GM19452 (cell line): ENCODE results near the gene MPC2.
"Not testable (repeated sequence)": the region's sequence is repeated elsewhere in the genome, so short reads cannot be mapped to it uniquely, and the experiment has no call there.

ENCODE experiments used
- ATAC-seq: cut with Tn5 transposase; IDR thresholded peaks from one replicate; pipeline ENCODE4 v1.9.1; 2021; ENCODE audit not compliant: unreplicated experiment

MPC2 gene

DNA sequence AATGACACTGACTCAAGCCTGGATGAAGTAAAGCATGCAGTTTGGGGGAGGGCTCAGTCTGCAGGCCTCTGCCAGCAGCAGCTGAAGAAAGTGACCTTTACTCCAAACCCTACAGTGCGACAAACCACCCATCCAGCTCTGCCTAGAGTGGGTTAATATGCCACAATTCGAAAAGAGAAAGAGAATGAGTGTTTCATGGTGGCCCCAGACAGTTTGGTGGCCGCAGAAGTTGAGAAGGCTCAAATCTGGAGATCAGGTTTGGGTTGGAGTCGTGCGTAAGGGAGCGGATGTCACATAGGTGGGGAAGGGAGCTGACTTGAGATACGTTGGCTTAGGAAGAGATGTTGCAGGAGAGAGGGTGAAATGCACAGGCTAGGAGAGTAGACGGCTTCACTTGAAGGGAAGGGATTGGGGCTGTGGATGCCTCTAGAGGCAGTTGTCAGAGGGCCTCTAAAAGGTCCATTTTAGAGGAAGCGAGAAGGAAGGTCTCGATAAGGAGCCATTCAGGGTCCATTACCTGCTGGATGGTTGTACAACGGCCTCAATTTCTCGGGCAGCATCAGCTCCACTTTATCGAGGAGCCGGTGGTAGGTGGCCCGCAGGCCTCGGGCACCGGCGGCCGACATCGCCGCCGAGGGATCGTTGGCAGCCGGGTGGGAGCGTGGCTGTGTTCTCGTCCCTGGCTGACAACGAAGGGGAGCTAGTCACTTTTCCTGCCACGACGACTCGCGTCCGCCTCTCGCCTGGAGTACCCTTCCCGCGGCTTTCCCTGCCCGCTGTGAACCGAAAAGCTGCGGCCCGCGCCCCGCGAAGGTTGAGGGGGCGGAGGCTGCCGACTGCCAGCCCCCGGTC lies 1.4 kb downstream of the MPC2 start:
- ATAC-seq: peak; percentile 10

DNA sequence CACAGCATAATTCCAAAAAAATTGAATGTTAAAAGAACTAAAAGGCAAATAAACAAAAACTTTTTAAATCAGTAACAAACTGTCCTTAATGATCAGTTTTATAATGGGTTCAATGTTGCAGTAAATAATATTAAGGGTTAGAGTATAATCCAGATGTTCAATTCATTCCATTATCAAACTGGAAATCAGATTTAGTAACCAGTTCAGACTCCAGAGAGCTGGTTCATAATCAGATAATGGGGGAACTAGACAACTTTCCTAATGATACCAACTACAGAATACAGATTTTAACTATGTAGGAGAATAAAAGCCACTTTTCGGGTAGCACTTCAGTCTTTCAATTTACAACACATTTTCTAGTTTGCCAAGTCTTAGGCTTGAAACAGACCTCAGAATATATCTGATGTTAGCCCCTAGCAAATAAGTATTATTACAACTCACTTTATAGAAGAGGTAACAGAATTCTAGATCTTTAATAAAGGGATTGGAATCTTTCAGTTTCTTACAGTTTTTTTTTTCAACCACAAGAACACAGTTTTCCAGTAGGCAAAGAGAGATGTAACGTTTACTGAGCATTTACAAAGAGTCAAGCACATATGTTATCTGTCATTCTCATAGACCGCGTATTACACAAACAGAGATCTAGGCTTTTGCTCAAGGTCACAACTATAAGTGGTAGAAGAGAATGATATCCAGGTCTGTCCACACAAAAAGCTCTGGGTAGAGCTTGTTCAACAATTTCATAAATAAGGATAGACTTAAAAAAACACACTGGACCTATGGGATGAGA lies 2.3 kb downstream of the MPC2 start:
- ATAC-seq: no peak

DNA sequence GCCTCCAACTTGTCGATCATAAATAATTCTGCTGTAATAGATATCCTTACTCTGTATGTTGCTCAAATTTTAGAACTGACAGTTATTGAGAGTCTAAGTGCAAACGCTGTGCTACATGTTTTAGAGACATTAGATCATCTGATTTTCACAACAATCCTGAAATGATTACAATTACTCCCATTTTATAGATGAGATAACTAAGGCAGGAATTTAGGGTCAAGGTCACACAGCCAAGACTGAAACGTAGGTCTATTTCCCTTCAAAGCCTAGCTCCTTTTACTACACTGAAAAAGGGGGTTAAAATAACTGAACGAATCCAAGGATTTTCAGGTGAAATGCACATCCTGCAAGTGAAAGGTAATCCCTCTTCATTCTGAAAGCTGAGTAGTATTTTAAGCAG lies 3.1 kb downstream of the MPC2 start:
- no peak for ATAC-seq

DNA sequence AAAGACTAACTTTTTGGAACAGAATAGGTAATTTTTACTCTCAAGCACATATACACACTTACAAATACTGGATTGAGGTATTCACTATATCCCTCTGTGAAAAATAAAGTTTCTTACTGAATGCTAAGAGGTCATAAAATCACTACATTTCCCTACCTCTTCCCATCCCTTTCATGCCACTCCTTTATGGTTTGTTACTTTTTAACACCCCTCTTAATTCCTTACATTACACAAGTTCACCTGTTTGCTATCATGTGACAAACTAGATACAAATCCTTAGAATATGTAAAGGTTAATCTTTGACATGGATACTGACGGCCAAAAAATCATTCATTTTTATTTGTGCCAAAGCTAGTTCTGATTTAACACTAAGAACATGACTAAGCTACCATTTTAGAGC lies 7.1 kb downstream of the MPC2 start:
- ATAC-seq: no peak

DNA sequence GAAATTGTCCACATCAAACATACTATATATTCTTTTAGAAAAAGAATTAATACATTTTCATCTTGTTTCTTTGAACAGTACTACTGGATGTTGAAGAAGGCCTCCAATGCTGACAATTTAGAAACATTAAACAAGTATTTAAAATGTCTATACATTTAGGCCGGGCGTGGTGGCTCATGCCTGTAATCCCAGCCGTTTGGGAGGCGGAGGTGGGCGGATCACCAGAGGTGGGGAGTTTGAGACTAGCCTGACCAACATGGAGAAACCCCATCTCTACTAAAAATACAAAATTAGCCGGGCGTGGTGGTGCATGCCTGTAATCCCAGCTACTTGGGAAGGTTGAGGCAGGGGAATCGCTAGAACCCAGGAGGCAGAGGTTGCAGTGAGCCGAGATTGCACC lies 8.0 kb downstream of the MPC2 start:
- not testable (repeated sequence) for ATAC-seq

DNA sequence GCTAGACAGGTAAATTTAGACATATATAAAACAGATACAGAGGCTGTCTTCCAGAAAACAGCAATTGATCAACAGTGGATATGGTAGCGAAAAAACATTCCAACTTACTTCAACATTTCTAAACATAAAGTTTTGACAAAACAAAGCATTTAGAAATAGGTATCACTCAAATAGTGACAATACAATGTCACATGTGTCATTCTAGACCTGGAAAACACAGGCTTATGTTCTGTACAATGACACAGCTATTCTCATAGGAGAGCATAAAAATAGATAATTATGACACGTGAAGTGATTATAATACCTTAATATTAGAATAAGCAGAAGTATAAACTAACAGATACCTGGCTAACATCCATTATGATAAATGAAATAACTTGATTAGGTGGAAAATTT lies 8.4 kb downstream of the MPC2 start:
- no peak for ATAC-seq

DNA sequence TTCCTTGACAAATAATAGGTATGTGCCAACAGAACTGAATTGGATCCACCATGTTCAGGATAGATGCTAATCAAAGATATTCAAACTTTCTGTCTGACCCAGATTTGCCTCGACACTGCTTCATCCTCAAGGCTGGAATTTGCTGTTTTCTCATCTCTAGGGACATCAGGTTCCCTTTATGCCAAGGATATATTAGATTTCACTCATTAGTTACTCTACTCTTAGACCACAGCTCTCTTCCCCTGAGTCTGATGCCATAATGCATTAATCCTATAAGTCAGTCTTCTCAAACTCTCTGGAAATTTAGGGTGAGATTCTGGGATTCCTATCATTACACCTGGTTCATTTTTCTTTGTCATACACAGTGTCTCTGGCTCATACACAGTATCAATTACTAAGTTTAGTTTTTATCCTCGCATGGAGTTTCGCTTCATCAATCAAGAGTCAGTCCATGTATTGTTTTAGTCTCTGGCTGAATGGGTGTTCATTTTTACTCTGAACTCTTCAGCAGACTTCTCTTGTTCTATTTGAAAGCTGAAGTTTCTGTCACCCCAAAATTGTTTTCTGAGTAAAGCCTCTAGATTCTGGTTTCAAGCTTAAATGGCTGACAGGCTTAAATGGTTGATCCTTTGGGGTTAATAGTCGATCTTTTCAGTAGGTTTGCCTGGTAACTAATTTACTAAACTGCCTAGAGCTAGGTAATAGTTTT lies 9.7 kb downstream of the MPC2 start:
- ATAC-seq: no peak

DNA sequence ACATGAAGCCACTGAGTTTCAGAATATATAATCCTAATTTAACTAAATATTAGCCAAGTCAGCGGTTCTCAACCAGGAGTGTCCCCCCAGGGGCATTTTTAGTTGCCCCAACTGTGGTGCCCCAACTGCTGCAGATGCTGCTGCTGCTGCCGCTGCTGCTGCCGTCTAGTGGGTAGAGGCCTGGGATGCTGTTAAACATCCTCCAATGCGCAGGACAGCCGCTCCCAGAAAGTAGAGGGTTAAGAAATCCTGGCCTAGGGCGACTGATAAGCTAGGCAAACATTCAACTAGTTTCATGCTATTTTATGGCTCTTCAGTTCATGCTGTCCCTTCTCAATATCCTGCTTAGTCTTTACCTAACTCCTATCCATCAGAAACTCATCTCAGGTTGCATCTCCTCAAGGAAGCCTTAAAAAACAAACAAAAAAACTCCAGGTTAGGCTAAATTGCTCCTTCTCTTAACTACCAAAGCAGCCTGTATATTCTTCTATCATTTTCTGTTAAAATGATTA lies 10.3 kb downstream of the MPC2 start:
- no peak for ATAC-seq

DNA sequence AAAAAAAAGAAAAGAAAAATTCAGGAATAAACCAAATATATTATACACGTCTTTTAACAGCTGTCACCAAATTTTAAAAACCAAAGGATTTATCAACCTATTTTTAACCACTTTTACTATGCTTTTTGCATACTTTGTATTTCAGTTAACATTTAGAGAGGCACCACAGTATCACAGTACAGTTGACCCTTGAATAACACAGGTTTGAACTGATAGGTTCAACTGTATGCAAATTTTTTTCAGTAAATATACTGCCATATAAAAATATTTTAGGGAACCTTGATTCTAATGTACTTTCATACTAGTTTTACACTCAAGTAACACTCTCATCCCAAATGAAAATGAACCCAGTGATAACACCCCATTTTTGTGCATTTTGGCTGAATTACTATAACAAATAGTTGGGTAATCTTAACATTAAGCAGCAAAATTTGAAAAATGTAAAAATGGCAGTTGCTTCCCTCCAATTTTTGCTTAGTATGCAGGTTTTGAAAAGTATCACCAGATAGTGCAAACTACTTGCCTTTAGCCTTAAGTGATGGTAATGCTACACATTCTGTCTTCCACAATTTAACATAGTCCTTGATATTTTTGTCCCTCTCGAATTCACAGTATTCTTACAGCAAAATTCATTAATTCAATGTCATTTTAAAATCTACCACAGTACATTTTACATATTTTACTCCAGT lies 12.2 kb downstream of the MPC2 start:
- no peak for ATAC-seq

DNA sequence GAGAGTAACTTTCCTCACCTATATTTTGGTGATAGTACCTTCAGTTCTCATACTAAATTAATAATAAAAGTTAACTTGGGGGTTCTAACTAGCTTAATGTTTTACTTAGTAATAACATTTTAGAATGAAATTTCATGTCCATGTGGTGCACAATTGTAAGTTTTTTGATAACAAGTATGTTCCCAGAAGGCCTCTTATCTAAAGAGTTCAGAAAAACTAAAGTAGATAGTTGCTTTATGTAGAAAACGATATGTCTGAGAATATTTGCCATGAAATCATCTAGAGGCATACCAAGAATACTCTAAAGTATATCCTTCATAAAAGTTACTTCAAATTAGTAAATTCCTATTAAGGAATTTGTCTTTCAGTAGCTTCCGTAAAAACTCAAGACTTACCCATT lies 12.8 kb downstream of the MPC2 start:
- ATAC-seq: no peak

DNA sequence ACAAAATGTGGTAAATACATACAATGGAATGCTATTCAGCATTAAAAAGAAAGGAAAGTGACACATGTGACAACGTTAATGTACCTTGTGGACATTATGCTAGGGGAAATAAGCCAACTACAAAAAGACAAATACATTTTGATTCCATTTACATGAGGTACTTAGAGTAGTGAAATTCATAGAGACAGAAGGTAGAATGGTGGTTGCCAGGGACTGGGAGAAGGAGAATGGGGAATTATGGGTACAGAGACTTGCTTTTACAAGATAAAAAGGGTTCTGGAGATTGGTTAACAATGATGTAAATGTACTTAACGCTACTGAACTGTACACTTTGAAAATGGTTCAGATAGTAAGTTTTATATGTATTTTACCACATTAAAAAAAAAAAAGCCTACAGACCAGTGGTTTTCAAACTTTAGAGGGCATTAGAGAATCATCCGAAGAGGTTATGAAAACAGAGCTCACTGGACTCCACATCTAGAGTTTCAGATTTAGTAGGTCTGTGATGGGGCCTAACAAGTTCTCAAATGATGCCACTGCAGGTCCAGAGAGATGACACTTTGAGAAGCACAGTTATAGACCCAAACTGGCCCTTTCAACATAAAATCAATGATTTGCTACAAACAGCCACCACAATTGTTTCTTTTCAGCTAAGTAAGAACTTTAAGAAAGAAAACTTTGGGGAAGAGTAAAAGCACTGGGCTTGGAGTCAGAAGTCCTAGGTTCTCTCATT lies 13.4 kb downstream of the MPC2 start:
- ATAC-seq: no peak

DNA sequence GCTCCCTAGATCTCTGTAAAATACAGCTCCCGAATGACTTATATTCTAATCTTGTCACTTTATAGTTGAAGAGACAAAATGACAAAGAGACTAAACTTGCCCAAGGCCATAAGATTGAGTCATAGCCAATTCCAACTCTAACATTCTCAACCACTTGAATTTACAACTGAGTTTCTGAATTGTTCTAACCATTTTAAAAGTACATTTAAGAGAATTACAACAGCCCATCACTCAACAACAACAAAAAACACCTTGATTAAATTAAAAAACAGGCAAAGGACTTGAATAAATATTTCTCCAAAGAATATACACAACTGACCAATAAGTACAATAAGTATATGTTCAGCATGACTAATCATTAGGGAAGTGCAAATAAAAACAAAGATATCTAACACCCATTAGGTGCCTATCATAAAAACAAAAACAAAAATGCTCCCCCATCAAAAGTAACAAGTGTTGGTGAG lies 14.2 kb downstream of the MPC2 start:
- ATAC-seq: no peak

DNA sequence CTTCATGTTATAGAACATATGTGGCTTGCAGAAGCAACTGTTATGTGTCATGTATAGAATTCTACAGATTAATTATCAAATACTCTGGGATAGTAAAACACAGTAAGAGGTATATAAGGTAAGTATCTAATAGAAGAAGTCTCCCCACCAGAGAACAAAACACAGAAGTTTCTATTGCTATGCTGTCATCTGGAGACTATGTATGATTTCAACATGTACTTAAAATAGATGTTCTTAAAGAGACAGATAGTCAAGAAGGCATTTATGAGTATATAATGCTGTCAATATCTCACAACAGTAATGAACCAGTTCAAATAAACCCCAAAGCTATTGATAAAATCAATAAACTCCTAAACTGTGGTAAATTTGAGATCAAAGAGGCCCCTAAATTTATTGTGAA lies 14.8 kb downstream of the MPC2 start:
- ATAC-seq: no peak

DNA sequence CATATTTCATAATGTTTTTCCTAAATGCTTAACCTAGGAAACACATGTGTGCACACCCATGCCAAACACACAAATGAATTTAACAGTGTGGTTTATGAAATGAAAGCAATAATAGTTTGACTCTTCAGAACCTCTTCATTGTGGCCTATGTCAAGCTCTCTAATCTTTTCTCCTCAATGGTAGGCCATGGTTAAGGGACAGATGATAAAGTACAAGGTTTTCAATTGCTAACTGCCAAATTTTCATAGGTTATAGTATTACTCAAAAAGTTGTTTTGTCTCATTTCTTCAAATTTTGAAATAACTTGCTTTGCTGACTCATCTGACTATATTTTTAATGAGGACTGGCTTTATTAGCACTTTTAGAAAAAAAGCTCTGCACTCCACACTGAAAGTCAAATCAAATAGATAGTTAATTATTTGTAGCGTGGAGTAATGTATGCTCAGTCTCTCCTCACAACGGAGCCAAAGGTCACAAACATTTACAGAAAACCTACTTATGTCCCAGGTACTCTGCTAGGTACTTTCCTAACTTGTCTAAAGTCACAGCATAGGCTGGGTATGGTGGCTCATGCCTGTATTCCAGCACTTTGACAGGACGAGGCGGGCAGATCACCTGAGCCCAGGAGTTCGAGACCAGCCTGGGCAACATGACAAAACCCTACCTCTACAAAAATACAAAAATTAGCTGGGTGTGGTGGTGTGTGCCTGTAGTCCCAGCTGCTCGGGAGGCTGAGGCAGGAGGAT lies 19.9 kb downstream of the MPC2 start:
- no peak for ATAC-seq

DNA sequence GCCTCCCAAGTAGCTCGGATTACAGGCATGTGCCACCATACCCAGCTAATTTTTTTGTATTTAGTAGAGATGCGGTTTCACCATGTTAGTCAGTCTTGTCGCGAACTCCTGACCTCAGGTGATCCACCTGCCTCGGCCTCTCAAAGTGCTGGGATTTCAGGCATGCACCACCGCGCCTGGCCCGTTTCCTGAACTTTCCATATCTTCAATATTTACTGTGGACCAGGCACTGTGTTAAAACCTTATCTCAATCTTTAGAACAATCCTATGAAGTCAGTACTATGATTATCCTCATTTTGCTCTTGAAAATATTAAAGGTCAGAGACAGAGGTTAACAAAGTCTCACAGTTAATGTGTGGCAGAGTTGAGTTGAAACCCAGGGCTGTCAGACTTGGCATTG lies 21.3 kb downstream of the MPC2 start:
- no peak for ATAC-seq

DNA sequence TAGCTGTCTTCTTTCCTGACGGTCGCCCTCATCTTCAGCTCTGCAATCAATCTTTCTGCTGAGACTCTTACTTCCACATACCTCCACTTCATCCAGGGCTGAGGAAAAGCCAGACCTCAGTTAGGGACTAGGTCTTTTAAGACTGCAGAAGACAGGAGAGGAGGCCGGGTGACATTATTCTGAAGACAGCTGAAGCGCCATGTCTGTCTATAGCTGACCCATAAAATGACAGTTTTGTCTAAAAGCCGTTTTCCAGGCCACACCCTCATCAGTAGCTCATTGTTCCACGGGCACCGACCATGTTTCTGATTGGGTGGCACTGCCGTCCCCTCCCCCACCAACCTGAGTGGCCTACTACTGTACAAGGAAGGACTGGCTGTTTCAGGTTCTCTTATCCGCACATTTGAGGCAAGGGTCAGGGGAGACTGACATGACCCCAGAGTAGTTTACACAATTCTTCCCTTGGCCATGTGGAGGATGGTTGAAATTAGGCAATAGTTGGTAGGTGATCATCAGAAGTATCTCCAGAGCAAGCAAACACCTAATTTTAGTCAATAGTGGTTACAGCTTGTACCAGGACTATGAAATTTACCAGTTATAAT lies 22.9 kb downstream of the MPC2 start, which contains the start of gene ADCY10:
TSS of gene ADCY10 (minus strand) at position 240 of the 602 bp plus-strand sequence. CDS start 8,994 bp downstream, outside the sequence.
- ATAC-seq: no peak

DNA sequence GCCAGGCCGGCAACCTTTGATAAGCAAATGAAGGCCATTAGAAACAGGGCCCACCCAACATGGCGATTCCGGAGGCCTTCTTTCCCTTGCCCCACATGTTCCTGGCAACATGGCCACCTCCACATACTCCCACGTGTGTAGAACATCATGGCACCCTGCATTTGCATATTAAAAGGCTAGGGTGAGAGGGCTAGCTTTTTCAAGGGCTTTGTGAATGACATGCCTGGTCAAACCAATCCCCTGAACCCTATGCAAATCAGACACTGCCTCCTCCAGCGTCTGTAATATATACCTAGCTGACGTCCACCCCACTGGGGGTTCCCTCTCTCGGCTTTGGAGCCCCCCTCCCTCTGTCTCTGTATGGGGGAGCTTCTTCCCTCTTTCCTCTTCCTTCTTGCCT lies 24.6 kb downstream of the MPC2 start:
- ATAC-seq: no peak

DNA sequence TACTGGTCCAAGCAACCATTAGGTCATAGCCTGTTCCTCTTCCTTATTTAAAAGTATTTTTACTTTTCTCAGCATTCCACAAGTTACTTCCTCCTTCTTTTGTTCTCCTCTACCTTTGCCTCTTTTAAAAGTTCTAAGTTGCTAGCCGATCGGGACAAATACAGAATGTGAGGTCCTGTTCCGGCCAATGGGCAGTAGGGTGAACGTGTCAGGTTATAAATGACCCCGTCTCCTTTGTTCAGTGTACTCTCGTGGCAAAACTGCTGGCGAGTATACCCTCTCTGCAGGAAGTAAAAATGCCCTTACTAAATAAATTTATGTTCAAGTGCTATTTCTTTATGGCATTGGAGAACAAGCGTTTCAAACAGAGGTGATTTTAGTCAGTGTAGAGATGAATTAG lies 25.5 kb downstream of the MPC2 start:
- ATAC-seq: no peak

DNA sequence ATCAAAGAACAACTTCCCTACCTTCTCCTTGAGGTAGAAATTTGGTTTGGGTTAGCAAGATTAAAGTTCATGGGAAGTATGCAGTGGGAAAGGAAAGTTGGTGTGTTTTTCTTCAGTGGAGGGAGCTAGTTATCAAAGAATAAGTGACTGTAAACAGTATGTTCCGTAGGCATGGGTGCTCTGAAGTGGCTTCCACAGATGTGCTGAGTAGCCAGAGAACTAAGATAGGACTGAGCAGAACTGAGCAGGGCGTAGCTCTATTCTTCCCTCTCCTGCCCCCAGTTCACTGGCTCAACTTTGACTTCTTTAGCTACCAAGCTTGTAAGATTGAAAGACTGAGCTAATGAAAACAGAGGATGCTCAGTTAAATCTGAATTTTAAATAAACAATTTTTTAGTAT lies 26.3 kb downstream of the MPC2 start:
- no peak for ATAC-seq
